HG03460 (cell line): Measurements from ENCODE around the gene TUBGCP6.

Experiments
- ATAC-seq: cut with Tn5 transposase; IDR thresholded peaks from one replicate; pipeline ENCODE4 v1.9.1; 2021; ENCODE audit not compliant: unreplicated experiment

TUBGCP6 gene

GRCh38 chr22:50264104-50264745, 19.4 kb upstream of the TUBGCP6 start:
- no peak for ATAC-seq

- ATAC-seq = no peak
Observed at GRCh38 chr22:50262973-50263617, 18.3 kb upstream of the TUBGCP6 start.

- no peak for ATAC-seq
Observed at GRCh38 chr22:50262460-50262911, 17.7 kb upstream of the TUBGCP6 start.

GRCh38 chr22:50261615-50262459, 17.0 kb upstream of the TUBGCP6 start, which contains the start of gene MAPK12:
Gene MAPK12 (minus strand): TSS chr22:50261683. CDS start chr22:50261509, 174 bp downstream.
- no peak for ATAC-seq

- ATAC-seq = no peak
Observed at GRCh38 chr22:50260801-50261614, 16.2 kb upstream of the TUBGCP6 start.

- ATAC-seq = no peak
Observed at GRCh38 chr22:50260434-50260800, 15.6 kb upstream of the TUBGCP6 start.

GRCh38 chr22:50259302-50259701, 14.5 kb upstream of the TUBGCP6 start:
- no peak for ATAC-seq

GRCh38 chr22:50258361-50259292, 13.8 kb upstream of the TUBGCP6 start:
- ATAC-seq = no peak

GRCh38 chr22:50257451-50258360, 12.9 kb upstream of the TUBGCP6 start:
- ATAC-seq = no peak

- no peak for ATAC-seq
Observed at GRCh38 chr22:50257041-50257440, 12.2 kb upstream of the TUBGCP6 start.

- ATAC-seq = no peak
Observed at GRCh38 chr22:50256258-50256862, 11.5 kb upstream of the TUBGCP6 start.

- no peak for ATAC-seq
Observed at GRCh38 chr22:50255607-50256006, 10.8 kb upstream of the TUBGCP6 start.

- no peak for ATAC-seq
Observed at GRCh38 chr22:50255099-50255498, 10.3 kb upstream of the TUBGCP6 start.

- ATAC-seq = no peak
Observed at GRCh38 chr22:50253941-50254340, 9.1 kb upstream of the TUBGCP6 start.

GRCh38 chr22:50253046-50253915, 8.5 kb upstream of the TUBGCP6 start:
- no peak for ATAC-seq

- no peak for ATAC-seq
Observed at GRCh38 chr22:50252082-50253045, 7.5 kb upstream of the TUBGCP6 start.
